ENCODE measurements around the gene USP24.

DNA sequence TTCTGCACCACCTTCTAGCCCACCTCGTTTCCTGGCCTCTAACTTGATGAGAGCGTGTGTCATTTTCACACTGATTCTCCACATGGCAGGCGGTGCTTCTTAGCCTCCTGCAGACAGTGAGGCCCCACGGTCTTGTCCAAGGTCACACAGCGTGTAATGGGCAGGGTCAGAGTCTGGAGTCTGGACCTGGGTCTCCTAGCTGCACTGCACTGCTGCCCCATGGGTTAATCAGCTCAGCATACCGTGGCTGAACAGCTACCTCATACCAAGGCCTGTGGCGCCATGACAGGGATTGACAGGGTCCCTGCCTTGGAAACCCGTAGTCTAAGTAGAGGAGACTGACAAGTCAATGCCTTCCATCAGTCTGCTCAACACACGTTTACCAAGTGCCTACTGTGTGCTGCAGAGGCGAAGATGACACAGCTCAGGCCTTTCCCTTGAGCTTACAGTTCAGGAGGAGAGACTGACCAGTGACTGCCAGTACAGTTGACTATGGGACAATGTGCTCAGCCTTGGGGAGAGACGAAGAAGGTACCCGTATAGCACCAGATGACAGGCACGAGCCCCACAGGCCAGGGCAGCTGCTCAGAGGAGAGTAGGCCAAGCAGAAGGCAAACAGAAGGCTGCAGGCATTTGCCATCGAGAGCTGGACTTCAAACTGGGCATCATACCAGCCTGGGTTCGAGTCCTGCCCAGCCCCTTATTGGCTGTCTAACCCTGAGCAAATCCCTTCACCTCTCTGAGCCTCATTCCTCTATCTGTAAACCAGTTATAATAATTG, 170.4 kb downstream of the USP24 start:
- TF ChIP-seq CTCF (IDR thresholded peaks at IDR 0.05) (no peak), EP300 (IDR thresholded peaks at IDR 0.05) (no peak)
